Tongue (tissue), 2 donors: ENCODE measurements around the gene MYO7A. TPM values are rescaled to one million over a fixed set of nuclear protein-coding genes. Genes with fewer than 3 reads are reported as not detected.

ENCODE experiments used
- DNase-seq: peaks from one replicate; pipeline ENCODE4 v3.0.0-alpha.2; 2015
- total RNA-seq: library from RNA; depleted of rRNA; stranded (reverse); fragments of >200 nt; gene quantifications from one replicate; pipeline ENCODE4 v1.2.3, GENCODE V29; 2014

MYO7A gene
- total RNA-seq, 1 donor from 2014 or later, result 3.9 TPM

DNA sequence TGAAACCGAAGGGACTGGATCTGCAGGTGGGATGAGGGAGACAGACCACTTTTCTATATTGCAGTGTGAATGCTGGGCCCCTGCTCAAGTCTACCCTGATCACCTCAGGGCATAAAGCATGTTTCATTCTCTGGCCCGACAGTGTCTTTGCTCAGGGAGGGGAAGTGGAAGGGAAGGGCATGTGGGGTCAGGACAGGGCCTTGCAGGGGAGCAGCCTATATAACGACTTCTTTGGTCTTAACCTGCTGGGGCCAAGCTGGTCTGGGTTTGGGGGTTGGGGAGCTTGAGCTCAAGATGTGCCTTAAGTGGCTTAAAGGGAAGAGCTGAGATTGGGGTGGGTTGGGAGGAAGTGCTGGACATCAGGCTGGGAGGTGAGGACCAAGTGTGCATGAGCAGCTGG is 87.1 kb downstream of the MYO7A start:
- DNase-seq, result no peak

- no peak for DNase-seq
Measured at GRCh38 chr11:77217156-77217555, 89.1 kb downstream of the MYO7A start.

- no peak for DNase-seq
Measured at GRCh38 chr11:77223797-77224196, 95.8 kb downstream of the MYO7A start.

DNA sequence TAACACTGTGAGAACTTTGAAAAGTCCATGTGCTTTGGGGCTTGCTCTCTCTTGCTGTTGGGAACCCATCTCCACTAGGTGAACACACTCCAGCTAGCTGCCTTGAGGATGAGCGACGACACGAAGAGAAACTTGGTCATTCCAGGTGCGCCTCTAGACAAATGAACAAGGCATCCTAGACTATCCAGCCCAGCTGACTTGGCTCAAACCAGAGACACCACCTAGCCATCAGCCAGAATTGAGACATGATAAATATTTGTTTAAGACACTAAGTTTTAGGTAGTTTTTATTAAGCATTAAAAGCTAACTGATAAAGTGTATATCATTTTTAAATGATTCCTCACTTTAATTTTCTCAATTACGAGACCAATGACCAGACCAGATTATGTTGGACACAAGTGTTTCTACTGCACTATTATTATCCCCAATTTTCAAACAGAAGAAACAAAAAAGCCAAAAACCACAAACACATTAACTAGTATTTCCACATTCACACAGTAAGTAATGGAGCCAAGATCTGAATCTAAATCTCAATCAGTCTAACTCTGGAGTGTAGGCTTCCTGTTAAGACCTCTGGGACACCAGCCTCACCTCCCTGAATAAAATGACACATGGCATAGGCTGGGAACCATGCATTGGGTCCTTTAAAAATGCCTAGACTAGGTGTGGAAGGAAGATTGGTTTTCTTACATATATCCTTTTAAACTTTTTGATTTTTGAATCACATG is 103.0 kb downstream of the MYO7A start:
- no peak for DNase-seq

- no peak for DNase-seq
Measured at GRCh38 chr11:77231800-77232199, 103.8 kb downstream of the MYO7A start.

- DNase-seq, result no peak
Measured at GRCh38 chr11:77232242-77232641, 104.2 kb downstream of the MYO7A start.

DNA sequence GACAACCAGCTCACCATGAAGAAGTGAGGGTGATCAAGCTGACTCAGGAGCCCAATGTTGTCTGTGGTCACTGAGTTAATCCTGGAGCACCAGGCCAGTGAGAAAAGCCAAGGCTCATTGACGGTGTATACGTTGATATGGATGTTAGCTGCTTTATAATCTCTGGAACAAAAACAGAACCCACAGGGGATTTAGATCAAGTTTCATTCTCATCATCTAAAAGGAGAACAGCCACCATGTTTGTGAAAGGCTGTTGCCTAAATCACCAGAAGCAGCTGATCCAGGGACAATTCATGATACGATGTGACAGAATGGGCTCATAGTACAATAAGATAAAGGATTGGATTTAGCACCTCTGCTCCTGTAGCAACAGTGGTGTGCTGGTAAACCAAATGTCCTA is 105.0 kb downstream of the MYO7A start:
- no peak for DNase-seq

DNA sequence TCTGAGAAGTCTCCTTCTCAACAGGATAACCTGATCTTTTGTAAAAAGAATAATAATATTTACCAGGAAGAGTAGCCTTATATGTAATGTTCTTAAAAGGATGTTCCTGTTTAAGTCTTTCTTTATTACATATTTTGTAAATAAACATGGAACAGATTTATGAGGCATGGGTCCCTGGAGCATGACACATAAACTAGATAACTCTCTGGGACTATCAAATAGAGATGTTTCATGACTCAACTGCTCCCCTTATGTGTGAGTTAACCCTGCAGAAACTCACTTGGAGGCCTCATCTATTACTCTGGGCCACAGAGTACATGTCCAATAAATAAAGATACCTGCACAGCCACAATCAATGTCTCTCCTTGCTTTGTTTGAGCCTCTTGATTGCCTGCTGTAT is 108.9 kb downstream of the MYO7A start:
- no peak for DNase-seq

DNA sequence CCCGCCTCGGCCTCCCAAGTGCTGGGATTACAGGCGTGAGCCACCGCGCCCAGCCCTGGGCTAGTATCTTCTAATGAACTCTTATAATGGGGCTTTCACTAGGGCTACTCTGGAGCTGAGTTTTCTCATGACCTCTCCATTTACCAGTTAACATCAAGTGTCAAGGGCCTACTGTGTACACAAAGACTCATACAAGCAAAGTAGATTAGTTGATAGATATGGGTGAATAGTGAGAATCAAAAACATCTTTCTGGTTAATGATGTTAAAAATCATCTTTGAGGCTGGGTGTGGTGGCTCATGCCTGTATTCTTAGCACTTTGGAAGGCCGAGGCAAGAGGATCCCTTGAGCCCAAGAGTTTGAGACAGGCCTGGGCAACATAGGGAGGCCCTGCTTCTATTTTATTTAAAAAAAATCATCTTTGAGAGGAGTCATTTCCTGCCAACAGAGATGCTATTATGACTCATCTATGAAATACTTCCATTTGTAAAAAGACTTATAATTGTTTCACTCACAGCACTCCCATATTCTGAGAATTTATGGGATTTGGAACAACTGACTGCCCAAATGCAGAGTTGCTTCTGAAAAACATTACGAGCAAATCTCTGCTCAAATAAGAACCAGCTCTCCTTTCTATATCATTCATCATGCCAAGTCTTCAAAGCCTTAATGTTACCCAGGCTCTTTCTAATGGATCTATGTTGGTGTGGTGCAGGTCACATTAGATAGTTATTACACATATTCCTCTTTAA is 116.4 kb downstream of the MYO7A start:
- peak; percentile 22 for DNase-seq

DNA sequence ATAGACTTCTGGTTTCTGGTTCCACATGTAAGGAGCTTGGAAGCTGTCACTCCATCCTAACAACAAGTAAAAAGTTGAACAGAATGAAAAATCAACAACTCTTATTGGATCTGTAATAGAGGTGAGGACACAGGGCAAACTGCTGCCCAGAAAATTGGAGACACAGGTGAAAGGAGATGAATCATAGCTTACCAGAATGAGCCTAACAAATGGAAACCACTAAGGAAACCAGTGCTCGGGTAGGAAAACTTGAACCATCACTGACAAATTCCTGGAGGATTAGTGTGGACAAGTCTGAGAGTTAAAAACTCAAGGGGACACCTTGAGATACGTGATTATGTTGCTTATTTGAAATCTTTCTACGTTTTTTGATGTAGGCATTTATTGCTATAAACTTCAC is 121.4 kb downstream of the MYO7A start:
- no peak for DNase-seq

DNA sequence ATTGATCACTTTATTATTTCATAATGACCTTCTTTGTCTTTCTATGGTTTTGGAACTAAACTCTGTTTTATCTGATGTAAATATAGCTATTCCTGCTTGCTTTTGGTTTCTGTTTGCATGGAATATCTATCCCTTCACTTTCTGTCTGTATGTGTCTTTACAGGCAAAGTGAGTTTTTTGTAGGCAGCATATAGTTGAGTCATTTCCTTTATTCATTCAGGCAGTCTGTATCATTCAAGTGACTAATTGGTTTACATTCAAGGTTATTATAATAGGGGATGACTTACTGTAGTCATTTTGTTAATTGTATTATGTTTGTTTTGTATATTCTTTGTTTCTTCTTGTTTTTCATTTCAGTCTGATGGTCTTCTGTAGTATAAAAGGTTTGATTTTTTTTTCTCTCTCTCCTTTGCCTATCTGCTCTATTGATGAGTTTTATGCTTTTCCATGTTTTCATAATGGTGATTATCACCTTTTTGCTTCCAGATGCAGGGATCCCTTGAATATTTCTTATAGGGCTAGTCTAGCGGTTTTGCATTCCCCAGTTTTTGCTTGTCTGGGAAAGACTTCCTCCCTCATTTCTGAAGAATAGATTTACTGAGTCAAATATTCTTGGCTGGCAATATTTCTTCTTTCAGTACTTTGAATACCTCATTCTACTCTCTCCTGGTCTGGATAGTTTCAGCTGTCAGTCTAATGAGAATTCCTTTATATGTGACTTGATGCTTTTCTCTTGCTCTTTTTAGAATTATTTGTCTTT is 123.0 kb downstream of the MYO7A start:
- peak; percentile 9 for DNase-seq

DNA sequence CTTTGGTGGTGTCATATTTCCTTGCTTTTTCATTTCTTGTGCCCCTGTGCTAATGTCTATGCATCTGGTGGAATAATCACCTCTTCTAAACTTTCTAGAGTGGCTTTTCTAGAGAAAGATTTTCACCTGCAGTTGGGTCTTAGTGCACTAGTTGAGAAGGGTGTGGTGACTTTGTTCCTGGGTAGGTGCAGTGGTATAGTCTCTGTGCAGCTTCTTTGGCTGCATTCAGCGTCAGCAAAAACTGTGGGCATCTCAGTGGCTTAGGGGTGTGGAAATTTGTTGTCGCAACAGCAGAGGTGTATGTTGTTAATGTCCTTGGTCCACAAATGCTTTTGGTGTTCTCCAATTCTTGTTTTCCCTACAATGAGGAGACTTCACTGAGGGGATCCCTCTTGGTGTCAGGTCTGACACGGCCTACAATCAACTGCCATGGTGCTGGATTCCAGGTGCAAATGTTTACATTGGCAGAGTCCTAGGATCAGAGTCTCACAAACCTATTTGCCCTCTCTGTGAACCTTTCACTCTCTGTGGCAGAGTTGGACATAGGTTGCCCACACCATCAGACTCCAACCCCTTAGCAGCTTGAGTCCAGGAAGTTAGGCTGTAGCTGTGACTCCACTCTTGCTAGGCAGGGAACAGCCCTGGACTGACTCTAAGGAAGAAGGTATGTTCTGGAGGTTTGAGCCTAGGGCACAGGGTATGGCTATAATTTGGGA is 124.7 kb downstream of the MYO7A start:
- DNase-seq, result no peak

DNA sequence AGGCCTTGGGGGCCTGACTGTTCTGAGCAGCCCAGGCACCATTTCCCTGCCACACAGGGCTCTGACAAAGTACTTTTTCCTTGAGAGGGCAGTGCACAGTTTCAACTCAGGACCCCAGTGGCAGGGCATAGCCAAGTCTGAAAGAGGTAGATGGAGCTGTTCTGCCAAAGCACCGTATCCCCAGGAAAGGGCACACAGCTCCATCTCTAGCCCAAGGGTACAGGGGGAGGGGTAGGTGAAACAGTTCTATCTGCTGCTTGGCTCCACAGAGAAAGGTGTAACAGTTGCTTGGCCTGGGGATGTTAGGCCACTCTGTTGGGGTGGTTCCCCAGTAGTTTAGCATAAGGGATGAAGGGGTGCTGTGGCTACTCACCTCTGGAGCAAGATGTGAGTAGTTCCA is 125.6 kb downstream of the MYO7A start:
- no peak for DNase-seq

- DNase-seq, result peak; percentile 14
Measured at GRCh38 chr11:77259641-77260040, 131.6 kb downstream of the MYO7A start.

- DNase-seq, result no peak
Measured at GRCh38 chr11:77262803-77263202, 134.8 kb downstream of the MYO7A start.

Other genes starting within 250 kb of the MYO7A start
- 0.21 TPM for gene B3GNT6, start 93.8 kb upstream of the MYO7A start, total RNA-seq
- 11.8 TPM for gene CAPN5, start 61.3 kb upstream of the MYO7A start, total RNA-seq
- gene OMP, start 25.4 kb upstream of the MYO7A start, total RNA-seq, result 1.0 TPM
- not detected for gene GDPD4, start 173.4 kb downstream of the MYO7A start, total RNA-seq